ENCODE data around the gene NMNAT1. TPM values are rescaled to one million over a fixed set of nuclear protein-coding genes. Genes with fewer than 3 reads are reported as not detected.
"Not testable (repeated sequence)": the region's sequence is repeated elsewhere in the genome, so short reads cannot be mapped to it uniquely, and the experiment has no call there.

NMNAT1 gene
- total RNA-seq, 1 experiment from 2014 or later = 7.3 TPM

DNA sequence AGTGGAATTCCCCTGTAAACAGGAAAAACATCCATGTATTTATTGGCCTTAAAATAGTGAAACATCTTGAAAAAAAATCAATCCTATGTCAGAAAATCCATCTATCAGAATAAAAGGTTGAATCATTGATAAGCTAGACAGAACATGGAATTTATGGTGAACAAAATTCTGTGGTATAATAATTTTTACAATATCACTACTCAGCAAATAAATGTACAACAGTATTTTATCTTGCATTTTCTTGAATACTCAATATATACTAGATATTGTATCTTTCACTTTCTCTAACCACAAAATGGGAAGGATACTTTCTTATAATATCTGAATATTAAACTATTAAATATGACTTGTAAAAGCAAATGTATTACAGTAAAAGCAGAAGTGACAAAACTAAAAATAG, 83.8 kb downstream of the NMNAT1 start:
- POLR2A ChIA-PET (ENCODE audit: unreplicated experiment) = no interaction called here
- H3K4me3 ChIP-seq (ENCODE audit: low read length) = no peak overlapping the region
- CTCF ChIA-PET = no interaction called here
- DNase-seq = no peak
- no peak overlapping the region for H3K9ac ChIP-seq (ENCODE audit: low read length)
- intact Hi-C loops (cut with micrococcal nuclease) = no loop called here
- H2AFZ ChIP-seq (ENCODE audit: low read length) = no peak overlapping the region
- H3F3A ChIP-seq (ENCODE audit: low read length, unreplicated experiment) = no peaks in the 10 kb centered on the region
- H3K4me2 ChIP-seq (ENCODE audit: low read length) = no peak overlapping the region
- H4K20me1 ChIP-seq (ENCODE audit: low read length) = no peaks in the 10 kb centered on the region
- H3K27me3 ChIP-seq (ENCODE audit: low read length) = no peaks in the 10 kb centered on the region
- no peaks in the 10 kb centered on the region for H3K9me2 ChIP-seq (replicated peaks; ENCODE audit: low read length)
- H3K9me3 ChIP-seq (ENCODE audit: low read length) = no peaks in the 10 kb centered on the region
- peaks cover 6% of the 10 kb centered on the region for H3K4me1 ChIP-seq (ENCODE audit: insufficient read depth, low read length)
- TF ChIP-seq EZH2 (IDR thresholded peaks at IDR 0.05; ENCODE audit: low read length, unreplicated experiment) = no peak
- TF ChIP-seq, protein P1, sequence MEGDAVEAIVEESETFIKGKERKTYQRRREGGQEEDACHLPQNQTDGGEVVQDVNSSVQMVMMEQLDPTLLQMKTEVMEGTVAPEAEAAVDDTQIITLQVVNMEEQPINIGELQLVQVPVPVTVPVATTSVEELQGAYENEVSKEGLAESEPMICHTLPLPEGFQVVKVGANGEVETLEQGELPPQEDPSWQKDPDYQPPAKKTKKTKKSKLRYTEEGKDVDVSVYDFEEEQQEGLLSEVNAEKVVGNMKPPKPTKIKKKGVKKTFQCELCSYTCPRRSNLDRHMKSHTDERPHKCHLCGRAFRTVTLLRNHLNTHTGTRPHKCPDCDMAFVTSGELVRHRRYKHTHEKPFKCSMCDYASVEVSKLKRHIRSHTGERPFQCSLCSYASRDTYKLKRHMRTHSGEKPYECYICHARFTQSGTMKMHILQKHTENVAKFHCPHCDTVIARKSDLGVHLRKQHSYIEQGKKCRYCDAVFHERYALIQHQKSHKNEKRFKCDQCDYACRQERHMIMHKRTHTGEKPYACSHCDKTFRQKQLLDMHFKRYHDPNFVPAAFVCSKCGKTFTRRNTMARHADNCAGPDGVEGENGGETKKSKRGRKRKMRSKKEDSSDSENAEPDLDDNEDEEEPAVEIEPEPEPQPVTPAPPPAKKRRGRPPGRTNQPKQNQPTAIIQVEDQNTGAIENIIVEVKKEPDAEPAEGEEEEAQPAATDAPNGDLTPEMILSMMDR (conservative IDR thresholded peaks at IDR 0.05; ENCODE audit: low read depth, low read length) = no peak
- no peak for TF ChIP-seq EZH2phosphoT487 (IDR thresholded peaks at IDR 0.05; ENCODE audit: borderline replicate concordance, low read length)
- no peak for ATAC-seq
- BruUV-seq (replicated peaks) = no TSS peak
- no peaks in the 10 kb centered on the region for H3K36me3 ChIP-seq (ENCODE audit: low read depth, low read length)
- no peaks in the 10 kb centered on the region for H3K79me2 ChIP-seq (ENCODE audit: low read length)
- H3K27ac ChIP-seq (ENCODE audit: low read length) = no peak overlapping the region

DNA sequence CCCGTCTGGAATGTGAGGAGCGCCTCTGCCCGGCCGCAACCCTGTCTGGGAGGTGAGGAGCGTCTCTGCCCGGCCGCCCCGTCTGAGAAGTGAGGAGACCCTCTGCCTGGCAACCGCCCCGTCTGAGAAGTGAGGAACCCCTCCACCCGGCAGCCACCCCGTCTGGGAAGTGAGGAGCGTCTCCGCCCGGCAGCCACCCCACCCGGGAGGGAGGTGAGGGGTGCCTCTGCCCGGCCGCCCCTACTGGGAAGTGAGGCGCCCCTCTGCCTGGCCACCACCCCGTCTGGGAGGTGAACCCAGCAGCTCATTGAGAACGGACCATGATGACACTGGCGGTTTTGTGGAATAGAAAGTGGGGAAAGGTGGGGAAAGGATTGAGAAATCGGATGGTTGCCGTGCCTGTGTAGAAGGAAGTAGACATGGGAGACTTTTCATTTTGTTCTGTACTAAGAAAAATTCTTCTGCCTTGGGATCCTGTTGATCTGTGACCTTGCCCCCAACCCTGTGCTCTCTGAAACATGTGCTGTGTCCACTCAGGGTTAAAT, 85.8 kb downstream of the NMNAT1 start:
- POLR2A ChIA-PET (ENCODE audit: unreplicated experiment); ATAC-seq; intact Hi-C loops (cut with micrococcal nuclease); H3K9me2 ChIP-seq (replicated peaks; ENCODE audit: low read length); BruUV-seq (replicated peaks); H3K79me2 ChIP-seq (ENCODE audit: low read length); H3K27me3 ChIP-seq (ENCODE audit: low read length); H3K4me3 ChIP-seq (ENCODE audit: low read length); H3K36me3 ChIP-seq (ENCODE audit: low read depth, low read length); H3K27ac ChIP-seq (ENCODE audit: low read length); H2AFZ ChIP-seq (ENCODE audit: low read length); H3K4me2 ChIP-seq (ENCODE audit: low read length); DNase-seq; H3K9me3 ChIP-seq (ENCODE audit: low read length); H4K20me1 ChIP-seq (ENCODE audit: low read length); H3F3A ChIP-seq (ENCODE audit: low read length, unreplicated experiment); CTCF ChIA-PET; H3K4me1 ChIP-seq (ENCODE audit: insufficient read depth, low read length); H3K9ac ChIP-seq (ENCODE audit: low read length): not testable (repeated sequence)

DNA sequence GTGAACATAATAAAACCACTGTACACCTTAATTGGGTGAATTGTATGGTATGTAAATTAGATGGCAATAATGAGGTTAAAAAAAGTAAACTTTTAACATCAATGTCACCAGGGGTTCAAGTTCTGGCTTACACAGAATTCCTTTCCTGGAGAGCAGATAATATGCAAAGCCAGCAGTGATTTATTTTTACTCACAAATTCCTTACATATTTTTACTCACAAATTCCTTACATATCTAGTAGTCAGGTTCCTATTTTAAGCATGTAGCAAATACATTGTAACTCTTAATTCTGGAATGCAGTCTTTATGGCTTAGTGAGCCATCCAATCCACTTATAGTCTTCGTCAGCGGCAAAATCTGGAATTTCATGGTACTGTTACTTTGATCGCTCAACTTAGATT, 88.2 kb downstream of the NMNAT1 start:
- TF ChIP-seq EZH2phosphoT487 (IDR thresholded peaks at IDR 0.05; ENCODE audit: borderline replicate concordance, low read length) (no peak), EZH2 (IDR thresholded peaks at IDR 0.05; ENCODE audit: low read length, unreplicated experiment) (no peak)
- TF ChIP-seq, protein P1 (conservative IDR thresholded peaks at IDR 0.05; ENCODE audit: low read depth, low read length) = no peak
- no TSS peak for BruUV-seq (replicated peaks)
- ATAC-seq (no peak), DNase-seq (peak; percentile 62)
- Histone ChIP-seq H3K79me2 (ENCODE audit: low read length) (peaks cover 32% of the 10 kb centered on the region), H3K4me3 (ENCODE audit: low read length) (0 out of 2 replicates have a peak overlapping the region, but pooled peaks have one; percentile 19), H3K4me2 (ENCODE audit: low read length) (peak overlapping the region; percentile 41), H3K4me1 (ENCODE audit: insufficient read depth, low read length) (peaks cover 13% of the 10 kb centered on the region), H4K20me1 (ENCODE audit: low read length) (no peaks in the 10 kb centered on the region), H3K36me3 (ENCODE audit: low read depth, low read length) (no peaks in the 10 kb centered on the region), H3K9ac (ENCODE audit: low read length) (no peak overlapping the region), H3K9me2 (replicated peaks; ENCODE audit: low read length) (no peaks in the 10 kb centered on the region), H3K9me3 (ENCODE audit: low read length) (no peaks in the 10 kb centered on the region), H3F3A (ENCODE audit: low read length, unreplicated experiment) (no peaks in the 10 kb centered on the region), H2AFZ (ENCODE audit: low read length) (0 out of 2 replicates have a peak overlapping the region, but pooled peaks have one; percentile 11), H3K27ac (ENCODE audit: low read length) (no peak overlapping the region), H3K27me3 (ENCODE audit: low read length) (no peaks in the 10 kb centered on the region)
- ChIA-PET POLR2A (ENCODE audit: unreplicated experiment) (no interaction called here), CTCF (no interaction called here)
- intact Hi-C loops (cut with micrococcal nuclease) = loop anchor here (5.0 kb wide), 2 partner anchors 34 to 159 kb away; partner anchors contain the start of gene RBP7
